NCI-H748 (cell line): ENCODE data around the gene UNK.

Experiments
- DNase-seq: peaks from one replicate; lab custom pipeline; 2025; ENCODE audit not compliant: unreplicated experiment; lab: John Stamatoyannopoulos, UW

Gene UNK

GRCh38 chr17:75818326-75818885 is 33.8 kb downstream of the UNK start:
- no peak for DNase-seq

- DNase-seq: no peak
These were observed 34.5 kb downstream of the UNK start for GRCh38 chr17:75819116-75819515.

GRCh38 chr17:75819678-75820077 is 35.1 kb downstream of the UNK start:
- no peak for DNase-seq

- DNase-seq: no peak
These were observed 35.8 kb downstream of the UNK start for GRCh38 chr17:75820094-75821080.

- DNase-seq: no peak
These were observed 36.9 kb downstream of the UNK start for GRCh38 chr17:75821552-75821951.

GRCh38 chr17:75822119-75822799 is 37.7 kb downstream of the UNK start:
- no peak for DNase-seq

- DNase-seq: no peak
These were observed 38.2 kb downstream of the UNK start for GRCh38 chr17:75822800-75823166.

- no peak for DNase-seq
These were observed 38.8 kb downstream of the UNK start for GRCh38 chr17:75823257-75824041.

GRCh38 chr17:75824050-75824552 is 39.5 kb downstream of the UNK start:
- no peak for DNase-seq

GRCh38 chr17:75824666-75825065 is 40.1 kb downstream of the UNK start:
- no peak for DNase-seq

- no peak for DNase-seq
These were observed 40.5 kb downstream of the UNK start for GRCh38 chr17:75825149-75825552.

- DNase-seq: no peak
These were observed 41.3 kb downstream of the UNK start for GRCh38 chr17:75825748-75826370.

- no peak for DNase-seq
These were observed 42.1 kb downstream of the UNK start for GRCh38 chr17:75826561-75827307.

GRCh38 chr17:75827308-75828075 is 42.9 kb downstream of the UNK start:
- peak; percentile 73 for DNase-seq

- DNase-seq: peak; percentile 50
These were observed 43.4 kb downstream of the UNK start for GRCh38 chr17:75828076-75828400.

GRCh38 chr17:75828741-75829140 is 44.1 kb downstream of the UNK start:
- no peak for DNase-seq

GRCh38 chr17:75829747-75830146 is 45.1 kb downstream of the UNK start:
- DNase-seq: no peak

- DNase-seq: peak; percentile 6
These were observed 45.8 kb downstream of the UNK start for GRCh38 chr17:75830164-75831031.
